Neural cell (in vitro differentiated cells): ENCODE data around the gene SHB.

Experiments used
- MXI1 ChIP-seq: fragments of 450-650 bp; conservative IDR thresholded peaks from 2 replicates; pipeline ENCODE4 v1.6.1; 2014; ENCODE audit warnings: antibody characterized with exemption, mild to moderate bottlenecking; ENCODE audit not compliant: poor library complexity, severe bottlenecking
- POLR2AphosphoS5 ChIP-seq: IDR thresholded peaks from 2 replicates; pipeline ENCODE4 v1.6.1; 2012
- SMC3 ChIP-seq: fragments of 450-650 bp; conservative IDR thresholded peaks from 2 replicates; pipeline ENCODE4 v1.6.1; 2014; ENCODE audit warnings: antibody characterized with exemption, mild to moderate bottlenecking, moderate library complexity; ENCODE audit not compliant: poor library complexity
- TF ChIP-seq, protein P1 (sequence below): fragments of 450-650 bp; IDR thresholded peaks from 2 replicates; pipeline ENCODE4 v1.5.1; 2014; ENCODE audit warnings: antibody characterized with exemption, mild to moderate bottlenecking, moderate library complexity; ENCODE audit not compliant: poor library complexity, severe bottlenecking

DNA sequence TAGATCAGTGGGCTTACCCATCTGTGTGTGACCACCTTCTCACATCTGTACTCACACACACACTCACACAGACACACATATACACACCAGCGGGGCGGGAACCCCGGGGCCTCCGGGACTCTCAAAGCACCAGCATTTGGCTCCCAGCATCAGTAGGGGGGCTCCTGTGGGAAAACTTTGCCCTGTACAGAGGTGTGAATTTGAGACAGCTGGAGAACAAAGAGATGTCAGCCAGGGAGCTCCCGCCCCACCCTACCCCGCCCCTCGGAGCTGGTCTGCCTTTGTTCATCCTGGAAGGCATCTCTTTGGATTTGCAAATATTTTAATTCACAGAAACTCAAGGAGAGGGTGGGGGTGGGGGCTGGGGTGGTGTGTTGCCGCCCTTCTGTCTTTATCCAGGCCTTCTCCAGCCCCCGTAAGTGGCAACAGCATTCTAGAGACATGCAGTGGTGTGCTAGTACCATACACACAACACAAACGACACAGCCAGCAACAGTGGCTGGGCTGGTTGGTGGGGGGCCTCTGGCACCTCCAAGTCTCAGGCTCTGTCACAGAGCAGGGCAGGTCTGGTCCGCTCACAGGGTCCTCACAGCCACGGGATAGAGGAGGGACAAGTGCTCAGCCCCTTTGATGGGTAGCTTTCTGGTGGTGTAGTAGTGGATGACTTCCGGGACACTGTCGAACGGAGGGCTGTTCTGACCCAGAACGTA, 149.6 kb downstream of the SHB start:
- TF ChIP-seq, protein P1, sequence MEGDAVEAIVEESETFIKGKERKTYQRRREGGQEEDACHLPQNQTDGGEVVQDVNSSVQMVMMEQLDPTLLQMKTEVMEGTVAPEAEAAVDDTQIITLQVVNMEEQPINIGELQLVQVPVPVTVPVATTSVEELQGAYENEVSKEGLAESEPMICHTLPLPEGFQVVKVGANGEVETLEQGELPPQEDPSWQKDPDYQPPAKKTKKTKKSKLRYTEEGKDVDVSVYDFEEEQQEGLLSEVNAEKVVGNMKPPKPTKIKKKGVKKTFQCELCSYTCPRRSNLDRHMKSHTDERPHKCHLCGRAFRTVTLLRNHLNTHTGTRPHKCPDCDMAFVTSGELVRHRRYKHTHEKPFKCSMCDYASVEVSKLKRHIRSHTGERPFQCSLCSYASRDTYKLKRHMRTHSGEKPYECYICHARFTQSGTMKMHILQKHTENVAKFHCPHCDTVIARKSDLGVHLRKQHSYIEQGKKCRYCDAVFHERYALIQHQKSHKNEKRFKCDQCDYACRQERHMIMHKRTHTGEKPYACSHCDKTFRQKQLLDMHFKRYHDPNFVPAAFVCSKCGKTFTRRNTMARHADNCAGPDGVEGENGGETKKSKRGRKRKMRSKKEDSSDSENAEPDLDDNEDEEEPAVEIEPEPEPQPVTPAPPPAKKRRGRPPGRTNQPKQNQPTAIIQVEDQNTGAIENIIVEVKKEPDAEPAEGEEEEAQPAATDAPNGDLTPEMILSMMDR: no peak
- TF ChIP-seq POLR2AphosphoS5: no peak
- TF ChIP-seq MXI1: no peak
- no peak for TF ChIP-seq SMC3
